Stimulated activated CD8-positive, alpha-beta memory T cell treated with anti-CD3 and anti-CD28 coated beads, Interleukin-7, amount 100 ng/mL, for 1 hour (primary cell): ENCODE data around the gene MRPL12.
"Not testable (repeated sequence)": the region's sequence is repeated elsewhere in the genome, so short reads cannot be mapped to it uniquely, and the experiment has no call there.

ENCODE experiments used
- DNase-seq, 2 donors: peaks; one replicate each; pipeline ENCODE4 v3.0.0-alpha.2; 2020; ENCODE audit warnings: low read depth in 2 of 2

The MRPL12 gene

DNA sequence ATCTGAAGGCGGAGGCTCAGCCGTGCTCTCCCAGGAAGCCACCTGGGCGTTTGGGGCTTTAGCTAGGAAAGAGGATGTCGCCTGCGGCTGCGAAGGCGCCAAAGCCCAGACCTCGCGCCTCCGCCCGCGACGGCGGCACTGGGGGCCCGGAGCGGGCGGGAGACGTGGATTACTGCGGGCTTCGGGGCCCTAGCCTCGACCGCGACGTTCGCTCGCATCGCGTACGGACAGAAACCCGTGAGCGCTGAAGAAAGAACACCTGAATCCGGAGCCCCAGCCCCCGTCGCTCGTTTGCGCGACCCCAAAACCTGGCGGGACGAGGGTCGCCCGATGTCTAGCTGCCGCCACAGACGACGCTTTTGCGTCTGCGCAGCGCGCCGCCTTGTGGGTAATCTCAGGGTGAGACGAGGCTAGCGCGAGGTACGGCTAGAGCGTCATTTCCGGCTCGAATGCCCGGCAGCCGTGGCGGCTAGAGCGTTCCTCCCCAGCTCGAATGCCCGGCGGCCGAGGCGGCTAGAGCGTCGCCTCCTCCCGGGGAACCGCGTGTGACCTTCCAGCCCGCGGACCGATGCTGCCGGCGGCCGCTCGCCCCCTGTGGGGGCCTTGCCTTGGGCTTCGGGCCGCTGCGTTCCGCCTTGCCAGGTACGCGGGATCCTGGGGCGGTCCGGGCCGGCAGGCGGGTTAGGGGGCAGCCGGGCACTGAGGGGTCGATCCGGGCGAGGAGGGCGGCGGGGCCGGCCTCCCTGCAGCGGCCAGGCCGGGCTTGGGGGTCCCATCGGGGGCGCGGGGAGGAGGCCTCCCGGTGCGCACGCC is at the start of gene MRPL12:
MRPL12 (plus strand) TSS at position 434 of the 813 bp plus-strand sequence; CDS start at position 569, 135 bp downstream.
- DNase-seq = peak; percentile 73 to 84

DNA sequence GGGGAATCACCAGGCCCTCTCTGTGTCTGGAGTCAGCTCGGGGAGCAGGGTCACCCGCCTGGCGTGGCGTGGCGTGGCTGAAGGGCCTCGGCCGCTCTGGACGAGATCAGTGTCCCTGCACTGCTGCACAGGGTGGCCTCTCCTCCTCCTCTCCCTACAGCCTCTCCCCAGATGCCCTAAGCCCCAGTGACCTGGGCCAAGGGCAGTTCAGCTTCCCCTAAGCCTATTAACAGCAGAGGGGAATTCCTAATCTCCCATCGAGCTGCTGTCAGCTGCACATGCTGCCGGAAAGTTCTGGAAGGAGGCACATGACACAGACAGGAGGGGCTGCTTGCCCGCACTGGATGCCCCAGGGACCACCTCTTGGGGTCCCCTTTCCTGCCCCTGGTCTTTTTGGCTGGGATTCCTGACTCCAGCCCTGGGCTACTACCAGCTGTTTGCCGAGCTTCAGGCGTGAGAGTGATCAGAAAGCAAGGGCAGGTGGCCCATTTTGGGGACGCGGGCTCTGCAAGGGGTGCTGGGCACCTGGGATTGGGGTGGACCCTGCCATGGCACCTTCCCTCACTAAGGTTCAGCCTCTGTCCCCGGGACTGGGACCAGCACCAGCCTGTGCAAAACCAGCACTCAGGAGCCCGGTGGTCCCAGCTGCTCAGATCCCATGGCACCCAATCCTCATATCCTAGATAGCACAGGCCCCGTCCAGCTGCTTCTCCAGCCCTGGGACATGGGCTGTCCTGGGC is 47.6 kb upstream of the MRPL12 start:
- no peak for DNase-seq

GRCh38 chr17:81656118-81656743 is 46.9 kb upstream of the MRPL12 start, which contains the start of gene PDE6G:
Gene PDE6G (minus strand): TSS chr17:81656542. CDS start chr17:81653305, 3,237 bp downstream.
- DNase-seq = no peak

DNA sequence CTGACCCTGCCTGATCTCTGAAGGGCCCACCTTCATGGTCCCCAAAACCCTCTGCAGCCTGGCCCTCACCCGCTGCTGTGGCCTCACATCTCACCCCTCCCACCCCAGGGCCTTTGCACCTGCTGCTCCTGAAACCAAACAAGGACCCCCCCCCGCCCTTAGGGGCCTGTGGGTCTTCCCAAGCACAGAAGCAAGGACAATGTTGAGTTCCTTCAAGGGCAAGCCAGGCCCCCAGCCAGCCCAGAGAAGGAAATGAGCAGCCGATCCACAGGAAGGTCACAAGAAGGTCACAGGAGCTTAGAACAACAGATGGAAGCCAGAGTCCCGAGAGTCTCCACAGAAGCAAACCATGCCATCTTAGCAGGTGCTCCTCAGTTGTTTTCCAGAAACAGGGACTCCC is 46.3 kb upstream of the MRPL12 start:
- no peak for DNase-seq

DNA sequence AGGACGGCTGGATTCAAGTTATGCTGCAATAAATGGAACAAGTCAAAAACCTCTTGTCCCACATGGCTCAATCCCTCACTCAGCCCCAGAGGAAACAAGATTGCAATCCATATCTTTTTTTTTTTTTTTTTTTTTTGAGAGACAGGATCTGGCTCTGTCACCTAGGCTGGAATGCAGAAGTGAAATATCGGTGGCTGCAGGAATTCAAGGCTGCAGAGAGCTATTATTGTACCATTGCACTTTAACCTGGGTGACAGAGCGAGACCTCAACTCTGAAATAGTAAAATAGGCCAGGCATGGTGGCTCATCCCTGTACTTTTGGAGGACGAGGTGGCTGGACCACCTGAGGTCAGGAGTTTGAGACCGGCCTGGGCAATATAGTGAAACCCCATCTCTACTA is 44.1 kb upstream of the MRPL12 start:
- no peak for DNase-seq

DNA sequence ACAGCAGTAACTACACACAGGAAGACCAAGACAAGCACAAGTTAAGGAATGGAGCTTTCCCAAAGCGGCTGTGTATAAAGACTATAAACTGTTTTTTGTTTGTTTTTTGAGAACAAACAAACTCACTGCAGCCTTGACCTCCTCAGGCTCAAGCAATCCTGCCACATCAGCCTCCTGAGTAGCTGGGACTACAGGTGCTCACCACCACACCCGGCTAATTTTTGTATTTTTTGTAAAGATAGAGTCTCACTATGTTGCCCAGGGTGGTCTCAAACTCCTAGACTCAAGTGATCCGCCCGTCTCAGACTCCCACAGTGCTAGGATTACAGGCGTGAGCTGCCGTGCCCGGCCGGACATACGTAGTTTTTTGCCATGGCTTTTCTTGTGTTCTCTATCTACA is 42.7 kb upstream of the MRPL12 start:
- DNase-seq = no peak

- DNase-seq = no peak
Observed at GRCh38 chr17:81662002-81662401, 41.2 kb upstream of the MRPL12 start.

- DNase-seq = no peak
Observed at GRCh38 chr17:81664051-81664470, 39.1 kb upstream of the MRPL12 start.

DNA sequence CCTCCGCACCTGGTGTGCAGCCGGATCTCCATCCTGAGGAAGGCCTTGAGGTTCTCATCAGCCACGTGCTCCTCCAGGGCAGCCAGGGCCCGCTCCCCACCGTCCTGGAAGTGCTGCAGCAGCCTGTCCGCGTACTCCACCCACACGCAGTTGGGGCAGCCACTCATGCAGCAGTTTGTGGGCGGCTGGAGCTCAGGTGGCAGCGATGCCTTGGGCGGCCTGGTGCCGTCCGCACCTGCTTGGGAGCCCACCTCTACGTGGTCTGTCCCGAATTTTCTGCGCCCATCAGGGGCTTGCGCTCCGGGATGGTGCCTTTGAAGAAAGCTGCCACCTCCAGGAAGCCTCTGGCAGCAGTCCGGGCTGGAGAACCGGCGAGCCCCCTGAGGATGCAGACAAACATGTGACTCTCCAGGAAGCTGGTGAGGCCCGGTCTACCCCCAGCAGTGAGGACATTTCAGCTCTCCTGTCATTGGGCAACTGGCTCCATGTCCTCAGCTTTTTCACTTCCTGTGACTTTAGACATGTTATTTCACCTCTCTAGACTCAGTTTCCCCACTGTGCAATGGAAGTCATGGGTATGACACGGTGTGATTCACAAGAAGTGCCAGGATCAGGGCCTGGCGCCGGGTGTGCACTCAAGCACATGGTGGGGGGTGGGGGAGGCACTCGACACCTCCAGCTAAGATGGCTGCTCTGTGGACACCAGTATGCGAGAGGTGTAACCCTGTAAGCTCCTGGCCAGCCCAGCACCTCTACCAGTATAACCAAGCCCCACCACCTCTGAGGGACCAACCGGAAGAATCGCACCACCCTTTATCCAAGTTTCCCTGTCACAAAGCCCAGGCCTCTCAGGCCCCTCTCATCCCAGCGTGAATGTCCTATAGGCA is 37.7 kb upstream of the MRPL12 start:
- DNase-seq = no peak

DNA sequence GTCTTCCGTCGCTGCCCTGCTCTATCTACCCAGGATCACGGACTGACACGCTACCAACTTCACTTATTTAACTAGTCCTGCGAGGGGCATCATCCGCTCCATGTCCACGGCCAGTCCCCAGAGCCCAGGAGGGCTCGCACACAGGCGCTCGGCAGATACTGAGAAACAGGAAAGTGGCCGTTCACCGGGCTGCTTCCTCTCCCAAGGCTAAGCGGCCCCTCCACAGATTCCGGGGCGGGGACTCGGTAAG is 37.1 kb upstream of the MRPL12 start:
- DNase-seq = no peak

DNA sequence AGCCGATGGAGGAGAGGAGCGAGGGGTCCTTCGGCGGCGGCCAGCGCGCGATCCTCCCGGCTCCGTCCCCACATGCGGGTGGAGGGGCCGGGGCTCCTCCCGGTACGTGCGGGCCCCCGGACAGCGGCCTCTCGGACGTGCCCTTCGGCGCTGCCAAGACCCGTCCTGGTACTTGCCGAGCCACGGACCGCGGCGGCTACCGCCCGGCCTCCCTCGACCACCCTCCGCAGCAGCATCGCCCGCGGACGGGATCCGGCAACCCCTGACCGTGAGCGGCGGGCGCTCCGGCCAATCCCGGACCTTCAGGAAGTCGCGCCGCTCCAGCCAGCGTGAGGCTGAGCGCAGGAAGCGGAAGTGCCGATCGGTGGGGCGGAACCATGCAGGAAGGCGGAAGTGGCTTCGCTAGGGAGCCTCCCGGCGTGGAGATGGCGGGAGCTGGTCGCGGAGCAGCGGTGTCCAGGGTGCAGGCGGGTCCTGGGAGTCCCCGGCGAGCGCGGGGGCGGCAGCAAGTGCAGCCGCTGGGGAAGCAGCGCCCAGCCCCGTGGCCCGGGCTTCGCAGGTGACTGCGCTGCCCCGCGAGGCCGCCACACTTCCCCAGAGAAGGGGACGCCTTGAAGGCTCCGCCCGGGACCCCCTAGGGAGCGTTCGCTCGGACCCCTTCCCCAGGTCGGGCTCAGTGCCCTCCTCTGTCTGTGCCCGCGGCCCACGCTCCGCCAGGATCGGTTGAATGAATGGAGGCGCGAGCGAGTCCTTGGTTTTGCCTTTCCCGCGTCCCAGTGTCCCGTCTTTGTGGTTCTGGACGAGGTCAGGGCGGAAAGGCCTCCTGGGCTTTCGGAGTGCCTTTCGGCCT is 36.6 kb upstream of the MRPL12 start, which contains the start of the genes CCDC137 and OXLD1:
CCDC137 (plus strand) TSS at position 396 of the 850 bp plus-strand sequence; CDS start at position 426, 30 bp downstream.
OXLD1 (minus strand) TSS at position 264 of the 850 bp plus-strand sequence; CDS start at position 236, 28 bp downstream.
- peak; percentile 85 to 87 for DNase-seq

DNA sequence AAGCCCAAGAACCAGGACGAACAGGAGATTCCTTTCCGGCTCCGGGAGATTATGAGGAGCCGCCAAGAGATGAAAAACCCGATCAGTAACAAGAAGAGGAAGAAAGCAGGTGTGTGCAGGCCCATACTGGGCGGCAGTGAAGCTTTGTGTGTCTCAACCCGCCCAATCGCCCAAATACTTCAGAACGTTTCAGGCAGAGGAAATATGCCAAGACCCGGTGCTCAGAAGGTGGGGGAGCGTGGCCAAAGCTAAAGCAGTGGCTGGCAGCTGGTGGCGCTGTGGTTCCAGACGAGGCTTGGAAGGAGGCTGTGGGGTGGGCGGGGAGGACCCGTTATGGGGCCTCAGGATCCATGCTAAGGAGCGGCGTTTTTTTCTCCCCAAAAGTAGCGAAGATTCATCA is 35.4 kb upstream of the MRPL12 start:
- no peak for DNase-seq

- DNase-seq = no peak
Observed at GRCh38 chr17:81672504-81672903, 30.7 kb upstream of the MRPL12 start.

GRCh38 chr17:81672954-81673353 is 30.2 kb upstream of the MRPL12 start:
- DNase-seq = no peak

- no peak for DNase-seq
Observed at GRCh38 chr17:81673561-81674258, 29.5 kb upstream of the MRPL12 start.

GRCh38 chr17:81675515-81676221 is 27.5 kb upstream of the MRPL12 start:
- not testable (repeated sequence) for DNase-seq

GRCh38 chr17:81676906-81677305 is 26.3 kb upstream of the MRPL12 start:
- DNase-seq = no peak

GRCh38 chr17:81680150-81680549 is 23.0 kb upstream of the MRPL12 start:
- no peak for DNase-seq

GRCh38 chr17:81681672-81682071 is 21.5 kb upstream of the MRPL12 start:
- DNase-seq = no peak
